ENCODE measurements around the gene DMRTC2.

Gene DMRTC2

GRCh38 chr19:41882568-41883462 lies 38.0 kb downstream of the DMRTC2 start, which contains the start of gene ARHGEF1:
TSS of gene ARHGEF1 (plus strand) at chr19:41883184. CDS start at chr19:41888083, 4,899 bp downstream.
- Histone ChIP-seq H3K4me3 (ENCODE audit: low read depth in 1 of 2, low read length in 1 of 2) (peak within 1 kb of the TSS; percentile 93 to 100), H3K9me3 (no peaks in the 10 kb centered on the region), H3K27me3 (no peaks in the 10 kb centered on the region), H3K4me1 (ENCODE audit: control insufficient read depth in 1 of 2, insufficient read depth in 1 of 2, low read depth in 1 of 2, low read length in 1 of 2) (peaks cover 83 to 86% of the 10 kb centered on the region in 2 experiments), H3K36me3 (peaks cover 21% of the 10 kb centered on the region), H3K27ac (peak within 1 kb of the TSS; percentile 97)
- TF ChIP-seq, protein P1, sequence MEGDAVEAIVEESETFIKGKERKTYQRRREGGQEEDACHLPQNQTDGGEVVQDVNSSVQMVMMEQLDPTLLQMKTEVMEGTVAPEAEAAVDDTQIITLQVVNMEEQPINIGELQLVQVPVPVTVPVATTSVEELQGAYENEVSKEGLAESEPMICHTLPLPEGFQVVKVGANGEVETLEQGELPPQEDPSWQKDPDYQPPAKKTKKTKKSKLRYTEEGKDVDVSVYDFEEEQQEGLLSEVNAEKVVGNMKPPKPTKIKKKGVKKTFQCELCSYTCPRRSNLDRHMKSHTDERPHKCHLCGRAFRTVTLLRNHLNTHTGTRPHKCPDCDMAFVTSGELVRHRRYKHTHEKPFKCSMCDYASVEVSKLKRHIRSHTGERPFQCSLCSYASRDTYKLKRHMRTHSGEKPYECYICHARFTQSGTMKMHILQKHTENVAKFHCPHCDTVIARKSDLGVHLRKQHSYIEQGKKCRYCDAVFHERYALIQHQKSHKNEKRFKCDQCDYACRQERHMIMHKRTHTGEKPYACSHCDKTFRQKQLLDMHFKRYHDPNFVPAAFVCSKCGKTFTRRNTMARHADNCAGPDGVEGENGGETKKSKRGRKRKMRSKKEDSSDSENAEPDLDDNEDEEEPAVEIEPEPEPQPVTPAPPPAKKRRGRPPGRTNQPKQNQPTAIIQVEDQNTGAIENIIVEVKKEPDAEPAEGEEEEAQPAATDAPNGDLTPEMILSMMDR (IDR thresholded peaks at IDR 0.05), result no peak

- Histone ChIP-seq H3K27ac (peak overlapping the region; percentile 97), H3K36me3 (peaks cover 27% of the 10 kb centered on the region), H3K4me1 (ENCODE audit: control insufficient read depth in 1 of 2, insufficient read depth in 1 of 2, low read depth in 1 of 2, low read length in 1 of 2) (peaks cover 79 to 82% of the 10 kb centered on the region in 2 experiments)
Measured at GRCh38 chr19:41883463-41883820, 38.6 kb downstream of the DMRTC2 start.

GRCh38 chr19:41883821-41884733 lies 39.2 kb downstream of the DMRTC2 start:
- H3K27me3 ChIP-seq, result no peaks in the 10 kb centered on the region
- H3K4me3 ChIP-seq (ENCODE audit: low read depth in 1 of 2, low read length in 1 of 2), result peak overlapping the region; percentile 93 to 100
- TF ChIP-seq, protein P1 (IDR thresholded peaks at IDR 0.05), result peak; percentile 73
- H3K9me3 ChIP-seq, result no peaks in the 10 kb centered on the region
- H3K36me3 ChIP-seq, result peaks cover 33% of the 10 kb centered on the region
- peaks cover 73 to 78% of the 10 kb centered on the region in 2 experiments for H3K4me1 ChIP-seq (ENCODE audit: control insufficient read depth in 1 of 2, insufficient read depth in 1 of 2, low read depth in 1 of 2, low read length in 1 of 2)
- H3K27ac ChIP-seq, result peak overlapping the region; percentile 97

More at GRCh38 chr19:41883463-41883820, 38.6 kb downstream of the DMRTC2 start:
- TF ChIP-seq, protein P1 (IDR thresholded peaks at IDR 0.05), result no peak
- Histone ChIP-seq H3K9me3 (no peaks in the 10 kb centered on the region), H3K27me3 (no peaks in the 10 kb centered on the region), H3K4me3 (ENCODE audit: low read depth in 1 of 2, low read length in 1 of 2) (peak overlapping the region; percentile 93 to 100)

DNA sequence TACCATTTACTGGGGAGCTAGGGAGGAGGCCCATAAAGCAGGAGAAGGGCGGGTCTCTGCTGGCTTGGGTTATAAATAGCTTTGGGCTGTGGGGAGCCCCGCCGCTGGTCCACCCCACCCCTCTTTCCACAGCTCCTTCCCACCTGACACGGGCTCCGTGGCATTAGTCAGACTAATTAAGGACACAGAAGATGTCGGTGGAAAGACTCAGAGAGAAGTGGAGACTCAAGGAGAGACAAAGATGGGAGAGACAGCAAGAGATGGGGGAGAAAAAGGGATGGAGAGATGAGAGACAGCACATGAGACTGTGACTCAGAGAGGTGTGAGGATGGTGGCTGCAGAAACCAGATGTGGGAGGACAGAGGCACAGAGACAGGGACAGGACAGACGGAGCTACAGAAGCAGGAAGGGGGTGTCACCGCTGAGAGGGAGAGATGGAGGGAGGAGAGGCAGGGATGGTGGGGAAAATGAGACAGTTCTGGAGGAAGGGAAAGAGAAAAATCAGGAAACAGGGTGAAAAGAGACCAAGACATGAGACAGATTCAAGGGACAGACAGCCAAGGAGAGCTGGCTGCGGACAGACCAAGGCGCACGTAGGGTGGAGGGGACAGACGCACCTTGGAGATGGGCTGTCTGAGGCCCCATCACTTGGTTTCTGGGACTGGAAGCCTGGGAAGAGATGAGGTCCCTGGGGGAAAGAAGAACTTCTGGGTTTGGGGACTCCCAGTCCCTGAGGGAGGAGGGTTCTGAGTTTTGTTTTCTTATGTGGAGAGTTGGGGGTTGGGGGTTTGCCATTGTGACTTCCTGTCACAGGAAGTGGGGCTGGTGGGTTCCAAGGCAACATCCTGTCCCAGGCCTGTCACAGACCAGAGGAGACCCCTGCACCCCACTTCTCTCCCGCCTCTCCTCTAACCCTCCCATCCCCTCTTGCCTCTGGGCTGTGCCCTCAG lies 42.2 kb downstream of the DMRTC2 start:
- Histone ChIP-seq H3K27ac (peak overlapping the region; percentile 61), H3K36me3 (peaks cover 62% of the 10 kb centered on the region), H3K4me1 (ENCODE audit: control insufficient read depth in 1 of 2, insufficient read depth in 1 of 2, low read depth in 1 of 2, low read length in 1 of 2) (peaks cover 46 to 55% of the 10 kb centered on the region in 2 experiments), H3K9me3 (no peaks in the 10 kb centered on the region), H3K4me3 (ENCODE audit: low read depth in 1 of 2, low read length in 1 of 2) (peak overlapping the region in 1 of 2 experiments; percentile 35), H3K27me3 (no peaks in the 10 kb centered on the region)
- TF ChIP-seq, protein P1 (IDR thresholded peaks at IDR 0.05), result no peak

All from neutrophil (primary cell).